Activated effector memory CD4-positive, alpha-beta T cell treated with Interleukin-2 at 50 U/mL for 16 hours (primary cell): ENCODE data around the gene GATC.
A peak's percentile ranks its signal among the peaks of the same experiment; 100 is the strongest.
"Not testable (repeated sequence)": the region's sequence is repeated elsewhere in the genome, so short reads cannot be mapped to it uniquely, and the experiment has no call there.

Source experiments
- DNase-seq: peaks from one replicate; pipeline ENCODE4 v3.0.0-alpha.2; 2020

The GATC gene

GRCh38 chr12:120470150-120470784, 24.0 kb downstream of the GATC start:
- DNase-seq: no peak

- no peak for DNase-seq
These were observed 26.3 kb downstream of the GATC start for GRCh38 chr12:120472521-120472920.

GRCh38 chr12:120473807-120474615, 27.8 kb downstream of the GATC start:
- DNase-seq: no peak

GRCh38 chr12:120474616-120474960, 28.3 kb downstream of the GATC start:
- no peak for DNase-seq

- no peak for DNase-seq
These were observed 29.4 kb downstream of the GATC start for GRCh38 chr12:120475643-120476042.

GRCh38 chr12:120479458-120479857, 33.2 kb downstream of the GATC start:
- no peak for DNase-seq

- DNase-seq: no peak
These were observed 34.0 kb downstream of the GATC start for GRCh38 chr12:120480211-120480610.

- no peak for DNase-seq
These were observed 35.0 kb downstream of the GATC start for GRCh38 chr12:120481022-120481767.

- no peak for DNase-seq
These were observed 37.4 kb downstream of the GATC start for GRCh38 chr12:120483621-120484020.

- DNase-seq: no peak
These were observed 40.0 kb downstream of the GATC start for GRCh38 chr12:120485961-120486881.

- not testable (repeated sequence) for DNase-seq
These were observed 41.3 kb downstream of the GATC start for GRCh38 chr12:120487552-120487951.

GRCh38 chr12:120488057-120488640, 41.9 kb downstream of the GATC start:
- DNase-seq: no peak

- no peak for DNase-seq
These were observed 42.8 kb downstream of the GATC start for GRCh38 chr12:120489018-120489417.

- DNase-seq: no peak
These were observed 44.1 kb downstream of the GATC start for GRCh38 chr12:120490325-120490724.

- no peak for DNase-seq
These were observed 44.7 kb downstream of the GATC start for GRCh38 chr12:120490833-120491512.

GRCh38 chr12:120495186-120495730, 49.0 kb downstream of the GATC start:
- no peak for DNase-seq

- peak; percentile 96 for DNase-seq
These were observed 49.6 kb downstream of the GATC start, which contains the start of gene DYNLL1 for GRCh38 chr12:120495731-120496412. Gene DYNLL1 (plus strand): TSS chr12:120496113. CDS start chr12:120496422, 309 bp downstream.

GRCh38 chr12:120496413-120497340, 50.4 kb downstream of the GATC start:
- peak; percentile 19 for DNase-seq

- no peak for DNase-seq
These were observed 51.4 kb downstream of the GATC start for GRCh38 chr12:120497524-120498150.
